ENCODE data around the gene NEO1. TPM values are rescaled to one million over a fixed set of nuclear protein-coding genes. Genes with fewer than 3 reads are reported as not detected.

NEO1 gene
- total and polyA plus RNA-seq, 9 of the 15 experiments (the other 6 are each of a cell fraction or from before 2014, with no cell fraction given) = 0.08 to 1.7 (median 0.48) TPM

- BruUV-seq (replicated peaks) = no TSS peak
- no peak overlapping the region for H3K4me2 ChIP-seq (ENCODE audit: insufficient read depth, low read length)
- H3K9ac ChIP-seq (ENCODE audit: insufficient read depth in 1 of 2, low read depth in 2 of 2, low read length in 2 of 2) = no peak overlapping the region
- H3K27ac ChIP-seq (ENCODE audit: extremely low read depth, low read depth, low read length) = no peak overlapping the region
- H3K36me3 ChIP-seq (ENCODE audit: control insufficient read depth, insufficient read depth, low read length) = no peaks in the 10 kb centered on the region
- DNase-seq (ENCODE audit: extremely low read depth in 1 of 4, low spot score in 3 of 4) (no peak), FAIRE-seq (no peak), ATAC-seq (no peak)
- no peaks in the 10 kb centered on the region for H3K4me1 ChIP-seq (replicated peaks in 1 of 2; ENCODE audit: control insufficient read depth in 2 of 2, insufficient read depth in 2 of 2, low read length in 2 of 2)
- no peaks in the 10 kb centered on the region for H4K20me1 ChIP-seq (replicated peaks; ENCODE audit: control insufficient read depth, insufficient read depth, low read length)
- in situ Hi-C loops (cut with MboI) = no loop called here
- H3K27me3 ChIP-seq (ENCODE audit: control insufficient read depth in 2 of 2, insufficient read depth in 2 of 2, low read length in 2 of 2) = peaks cover 14 to 21% of the 10 kb centered on the region in 2 experiments
- no peak overlapping the region for H3K4me3 ChIP-seq
- H2AFZ ChIP-seq (ENCODE audit: low read depth, low read length) = no peak overlapping the region
- no peaks in the 10 kb centered on the region for H3K9me1 ChIP-seq (ENCODE audit: control insufficient read depth, insufficient read depth, low read length)
- intact Hi-C loops (cut with micrococcal nuclease) = no loop called here
- ChIA-PET POLR2A (interaction anchor here (0.9 kb wide), 1 partner anchor 15 kb away, joined by 3 read pairs; no protein-coding TSS in a partner anchor), CTCF (ENCODE audit: low intra/inter-chr PET ratio) (interaction anchor here (1.1 to 1.8 kb wide), 2 partner anchors 355 to 417 kb away, joined by 3 to 7 read pairs; no protein-coding TSS in a partner anchor)
- 0% methylated on average over 8 of the region's 8 CpGs for WGBS (ENCODE audit: insufficient coverage, low coverage, missing lambda C conversion rate)
- no peaks in the 10 kb centered on the region for H3K79me2 ChIP-seq (ENCODE audit: control insufficient read depth, insufficient read depth, low read length)
- no peaks in the 10 kb centered on the region for H3K9me3 ChIP-seq (replicated peaks; ENCODE audit: control insufficient read depth, insufficient read depth, low read depth, low read length)
- TF ChIP-seq, protein P1, sequence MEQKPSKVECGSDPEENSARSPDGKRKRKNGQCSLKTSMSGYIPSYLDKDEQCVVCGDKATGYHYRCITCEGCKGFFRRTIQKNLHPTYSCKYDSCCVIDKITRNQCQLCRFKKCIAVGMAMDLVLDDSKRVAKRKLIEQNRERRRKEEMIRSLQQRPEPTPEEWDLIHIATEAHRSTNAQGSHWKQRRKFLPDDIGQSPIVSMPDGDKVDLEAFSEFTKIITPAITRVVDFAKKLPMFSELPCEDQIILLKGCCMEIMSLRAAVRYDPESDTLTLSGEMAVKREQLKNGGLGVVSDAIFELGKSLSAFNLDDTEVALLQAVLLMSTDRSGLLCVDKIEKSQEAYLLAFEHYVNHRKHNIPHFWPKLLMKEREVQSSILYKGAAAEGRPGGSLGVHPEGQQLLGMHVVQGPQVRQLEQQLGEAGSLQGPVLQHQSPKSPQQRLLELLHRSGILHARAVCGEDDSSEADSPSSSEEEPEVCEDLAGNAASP (IDR thresholded peaks at IDR 0.05) = no peak
- TF ChIP-seq SAP30 (IDR thresholded peaks at IDR 0.05; ENCODE audit: borderline replicate concordance, insufficient read depth, low read depth, low read length, poor library complexity, severe bottlenecking) = no peak
- no peak for TF ChIP-seq CBFB (CRISPR knock-in tag; IDR thresholded peaks at IDR 0.05)
- no peak for TF ChIP-seq ZNF324 (CRISPR knock-in tag; IDR thresholded peaks at IDR 0.05)
- TF ChIP-seq CBX5 (IDR thresholded peaks at IDR 0.05; ENCODE audit: borderline replicate concordance, low read depth) = no peak
- no peak for TF ChIP-seq CBX8 (IDR thresholded peaks at IDR 0.05; ENCODE audit: borderline replicate concordance, extremely low read depth, low read depth, low read length, poor library complexity, severe bottlenecking)
- TF ChIP-seq MAFF (IDR thresholded peaks at IDR 0.05; ENCODE audit: low read length) = no peak
- no peak for TF ChIP-seq WHSC1 (IDR thresholded peaks at IDR 0.05; ENCODE audit: low read length)
- TF ChIP-seq SMAD2 (IDR thresholded peaks at IDR 0.05; ENCODE audit: low read depth, low read length) = no peak
- TF ChIP-seq GTF2B (IDR thresholded peaks at IDR 0.05; ENCODE audit: extremely low read depth, insufficient read length) = no peak
- TF ChIP-seq EZH2 (IDR thresholded peaks at IDR 0.05; ENCODE audit: borderline replicate concordance, low read depth, low read length) = no peak
- no peak for TF ChIP-seq BMI1 (IDR thresholded peaks at IDR 0.05; ENCODE audit: low read length)
- TF ChIP-seq, protein P2, sequence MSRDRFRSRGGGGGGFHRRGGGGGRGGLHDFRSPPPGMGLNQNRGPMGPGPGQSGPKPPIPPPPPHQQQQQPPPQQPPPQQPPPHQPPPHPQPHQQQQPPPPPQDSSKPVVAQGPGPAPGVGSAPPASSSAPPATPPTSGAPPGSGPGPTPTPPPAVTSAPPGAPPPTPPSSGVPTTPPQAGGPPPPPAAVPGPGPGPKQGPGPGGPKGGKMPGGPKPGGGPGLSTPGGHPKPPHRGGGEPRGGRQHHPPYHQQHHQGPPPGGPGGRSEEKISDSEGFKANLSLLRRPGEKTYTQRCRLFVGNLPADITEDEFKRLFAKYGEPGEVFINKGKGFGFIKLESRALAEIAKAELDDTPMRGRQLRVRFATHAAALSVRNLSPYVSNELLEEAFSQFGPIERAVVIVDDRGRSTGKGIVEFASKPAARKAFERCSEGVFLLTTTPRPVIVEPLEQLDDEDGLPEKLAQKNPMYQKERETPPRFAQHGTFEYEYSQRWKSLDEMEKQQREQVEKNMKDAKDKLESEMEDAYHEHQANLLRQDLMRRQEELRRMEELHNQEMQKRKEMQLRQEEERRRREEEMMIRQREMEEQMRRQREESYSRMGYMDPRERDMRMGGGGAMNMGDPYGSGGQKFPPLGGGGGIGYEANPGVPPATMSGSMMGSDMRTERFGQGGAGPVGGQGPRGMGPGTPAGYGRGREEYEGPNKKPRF (IDR thresholded peaks at IDR 0.05; ENCODE audit: low read depth, low read length) = no peak
- TF ChIP-seq ZNF75A (CRISPR knock-in tag; IDR thresholded peaks at IDR 0.05) = no peak
Observed at GRCh38 chr15:73282567-73283365, 230.5 kb downstream of the NEO1 start.
